Left lung (tissue), 10 donors: Measurements from ENCODE around the gene FBXL17. TPM values are rescaled to one million over a fixed set of nuclear protein-coding genes. Genes with fewer than 3 reads are reported as not detected.
A peak's percentile ranks its signal among the peaks of the same experiment; 100 is the strongest.

Experiments
- ATAC-seq: fragments of 200-7000 bp; cut with Tn5 transposase; one replicate; pipeline ENCODE4 v1.9.1; 2020; ENCODE audit warnings: moderate library complexity
- DNase-seq, 4 donors: peaks; one replicate each; pipeline ENCODE4 v3.0.0-alpha.2; 2013 to 2020
- H3K27ac ChIP-seq, 2 donors: fragments of 200-600 bp; sonication (generic) in 1 of 2; one replicate each; pipeline versions ENCODE4 v1.5.0 to v1.8.0; 2020 to 2021
- H3K27me3 ChIP-seq, 2 donors: fragments of 200-600 bp; sonication (generic) in 1 of 2; one replicate each; pipeline versions ENCODE4 v1.5.0 to v1.8.0; 2020 to 2021
- H3K36me3 ChIP-seq, 2 donors: fragments of 200-600 bp; sonication (generic) in 1 of 2; one replicate each; pipeline versions ENCODE4 v1.5.0 to v1.8.0; 2020 to 2021
- H3K4me1 ChIP-seq, 2 donors: fragments of 200-600 bp; one replicate each; pipeline ENCODE4 v1.8.0; 2021
- H3K4me3 ChIP-seq, 2 donors: fragments of 200-600 bp; sonication (generic) in 1 of 2; one replicate each; pipeline versions ENCODE4 v1.5.0 to v1.8.0; 2020 to 2021; ENCODE audit warnings: mild to moderate bottlenecking in 1 of 2
- H3K9me3 ChIP-seq, 2 donors: fragments of 200-600 bp; sonication (generic) in 1 of 2; one replicate each; pipeline versions ENCODE4 v1.5.0 to v1.8.0; 2020 to 2021
- intact Hi-C, 2 donors: fragments of 100-400 bp; cut with DNase I; formaldehyde crosslinking; loops; one replicate each; pipeline versions ENCODE4 v1.11.2 to v1.14.2; 2022
- polyA plus RNA-seq, 6 donors: library from polyadenylated mRNA; unstranded; fragments of 120-200 nt; gene quantifications; one replicate each; pipeline ENCODE4 v1.2.1, GENCODE V29; 2013; ENCODE audit not compliant: insufficient read length in 6 of 6
- total RNA-seq, 2 donors: library from RNA; stranded (reverse); fragmentation: NEBNext Ultra II Directional; extraction: Animal tissue kit (Norgen Biotek cat#: 25700); gene quantifications; one replicate each; pipeline ENCODE4 v1.2.1, GENCODE V29; 2021
- TF ChIP-seq, protein P1 (sequence below), 2 donors: fragments of 200-600 bp; sonication (generic) in 1 of 2; IDR thresholded peaks; one replicate each; pipeline versions ENCODE4 v1.5.0 to v1.8.0; 2021; ENCODE audit warnings: antibody characterized with exemption in 2 of 2
- donor health status: DM: no; HTN: yes; CAD: no.
- donor health status: DM: no; HTN: no; CAD: no.

FBXL17 gene
- total and polyA plus RNA-seq, 8 donors = 11.8 to 23.8 (median 19.8) TPM

DNA sequence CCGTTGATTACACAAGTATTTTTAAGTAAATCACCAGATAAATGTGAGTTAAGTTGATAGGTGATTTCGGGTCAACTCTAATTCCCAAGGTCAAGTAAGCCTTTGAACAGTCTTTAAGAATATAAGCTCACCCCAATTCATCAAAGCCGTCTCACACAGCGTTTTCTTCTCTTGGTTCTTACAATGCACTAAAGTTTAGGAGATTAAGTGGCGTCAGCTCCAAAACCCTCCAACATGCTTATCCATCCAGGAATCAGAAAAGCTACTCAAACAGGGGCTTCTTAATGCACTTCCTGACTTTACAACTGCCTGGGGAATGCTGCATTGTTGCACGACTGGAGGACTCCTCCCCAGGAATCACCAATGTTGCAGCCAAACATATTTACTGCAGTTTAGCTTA, 505.0 kb downstream of the FBXL17 start:
- Histone ChIP-seq H3K4me1 (no peaks in the 10 kb centered on the region), H3K27ac (no peak overlapping the region), H3K9me3 (no peaks in the 10 kb centered on the region), H3K27me3 (no peaks in the 10 kb centered on the region), H3K4me3 (no peak overlapping the region), H3K36me3 (peaks cover 0 to 6% of the 10 kb centered on the region in 2 donors)
- no peak for DNase-seq
- TF ChIP-seq, protein P1, sequence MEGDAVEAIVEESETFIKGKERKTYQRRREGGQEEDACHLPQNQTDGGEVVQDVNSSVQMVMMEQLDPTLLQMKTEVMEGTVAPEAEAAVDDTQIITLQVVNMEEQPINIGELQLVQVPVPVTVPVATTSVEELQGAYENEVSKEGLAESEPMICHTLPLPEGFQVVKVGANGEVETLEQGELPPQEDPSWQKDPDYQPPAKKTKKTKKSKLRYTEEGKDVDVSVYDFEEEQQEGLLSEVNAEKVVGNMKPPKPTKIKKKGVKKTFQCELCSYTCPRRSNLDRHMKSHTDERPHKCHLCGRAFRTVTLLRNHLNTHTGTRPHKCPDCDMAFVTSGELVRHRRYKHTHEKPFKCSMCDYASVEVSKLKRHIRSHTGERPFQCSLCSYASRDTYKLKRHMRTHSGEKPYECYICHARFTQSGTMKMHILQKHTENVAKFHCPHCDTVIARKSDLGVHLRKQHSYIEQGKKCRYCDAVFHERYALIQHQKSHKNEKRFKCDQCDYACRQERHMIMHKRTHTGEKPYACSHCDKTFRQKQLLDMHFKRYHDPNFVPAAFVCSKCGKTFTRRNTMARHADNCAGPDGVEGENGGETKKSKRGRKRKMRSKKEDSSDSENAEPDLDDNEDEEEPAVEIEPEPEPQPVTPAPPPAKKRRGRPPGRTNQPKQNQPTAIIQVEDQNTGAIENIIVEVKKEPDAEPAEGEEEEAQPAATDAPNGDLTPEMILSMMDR (IDR thresholded peaks at IDR 0.05) = no peak
- ATAC-seq = no peak
- intact Hi-C loops = no loop called here

- Histone ChIP-seq H3K4me1 (no peaks in the 10 kb centered on the region), H3K9me3 (no peaks in the 10 kb centered on the region), H3K4me3 (no peak overlapping the region), H3K27me3 (no peaks in the 10 kb centered on the region), H3K27ac (no peak overlapping the region), H3K36me3 (peaks cover 0 to 6% of the 10 kb centered on the region in 2 donors)
- intact Hi-C loops = no loop called here
- ATAC-seq (no peak), DNase-seq (no peak)
- TF ChIP-seq, protein P1 (IDR thresholded peaks at IDR 0.05) = no peak
Observed at GRCh38 chr5:107876261-107876660, 505.6 kb downstream of the FBXL17 start.

DNA sequence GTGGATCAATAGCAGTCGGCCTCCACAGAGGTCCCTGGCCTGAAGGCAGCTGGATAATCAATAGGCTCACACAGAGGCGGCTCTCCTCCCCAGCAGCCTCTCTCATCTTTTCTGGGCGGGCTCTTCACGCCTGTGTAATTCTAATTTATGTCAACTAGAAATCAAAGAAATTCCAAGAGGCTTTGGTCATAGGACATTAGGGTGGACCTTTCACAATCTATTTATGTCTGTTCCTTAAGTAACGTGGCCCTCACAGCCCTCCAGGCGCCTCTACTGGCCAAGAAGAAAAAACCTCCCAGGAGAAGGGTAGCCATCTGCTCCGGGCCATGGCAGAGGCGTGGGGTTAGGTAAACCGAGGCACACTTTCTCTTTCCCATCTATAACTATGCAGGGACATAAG, 506.1 kb downstream of the FBXL17 start:
- TF ChIP-seq, protein P1 (IDR thresholded peaks at IDR 0.05) = no peak
- Histone ChIP-seq H3K27ac (no peak overlapping the region), H3K36me3 (peaks cover 0 to 6% of the 10 kb centered on the region in 2 donors), H3K4me1 (no peaks in the 10 kb centered on the region), H3K9me3 (no peaks in the 10 kb centered on the region), H3K27me3 (no peaks in the 10 kb centered on the region), H3K4me3 (no peak overlapping the region)
- intact Hi-C loops = no loop called here
- ATAC-seq (peak; percentile 57), DNase-seq (peak in 2 of 4 donors; percentile 28 to 36)

- Histone ChIP-seq H3K27me3 (no peaks in the 10 kb centered on the region), H3K36me3 (no peaks in the 10 kb centered on the region), H3K4me1 (no peaks in the 10 kb centered on the region), H3K4me3 (no peak overlapping the region), H3K9me3 (no peaks in the 10 kb centered on the region), H3K27ac (no peak overlapping the region)
- intact Hi-C loops = no loop called here
- TF ChIP-seq, protein P1 (IDR thresholded peaks at IDR 0.05) = no peak
- ATAC-seq = no peak
- DNase-seq = no peak
Observed at GRCh38 chr5:107874795-107875194, 507.1 kb downstream of the FBXL17 start.

GRCh38 chr5:107873877-107874276, 508.0 kb downstream of the FBXL17 start:
- intact Hi-C loops = no loop called here
- no peak overlapping the region for H3K4me3 ChIP-seq
- no peaks in the 10 kb centered on the region for H3K4me1 ChIP-seq
- H3K27ac ChIP-seq = no peak overlapping the region
- no peaks in the 10 kb centered on the region for H3K9me3 ChIP-seq
- H3K36me3 ChIP-seq = no peaks in the 10 kb centered on the region
- no peaks in the 10 kb centered on the region for H3K27me3 ChIP-seq
- no peak for ATAC-seq
- TF ChIP-seq, protein P1 (IDR thresholded peaks at IDR 0.05) = no peak
- DNase-seq = no peak
